Measurements from ENCODE around the gene MYO15A. TPM values are rescaled to one million over a fixed set of nuclear protein-coding genes. Genes with fewer than 3 reads are reported as not detected.

Gene MYO15A
- polyA plus RNA-seq, 3 donors: 0.31 to 4.4 (median 0.56) TPM

DNA sequence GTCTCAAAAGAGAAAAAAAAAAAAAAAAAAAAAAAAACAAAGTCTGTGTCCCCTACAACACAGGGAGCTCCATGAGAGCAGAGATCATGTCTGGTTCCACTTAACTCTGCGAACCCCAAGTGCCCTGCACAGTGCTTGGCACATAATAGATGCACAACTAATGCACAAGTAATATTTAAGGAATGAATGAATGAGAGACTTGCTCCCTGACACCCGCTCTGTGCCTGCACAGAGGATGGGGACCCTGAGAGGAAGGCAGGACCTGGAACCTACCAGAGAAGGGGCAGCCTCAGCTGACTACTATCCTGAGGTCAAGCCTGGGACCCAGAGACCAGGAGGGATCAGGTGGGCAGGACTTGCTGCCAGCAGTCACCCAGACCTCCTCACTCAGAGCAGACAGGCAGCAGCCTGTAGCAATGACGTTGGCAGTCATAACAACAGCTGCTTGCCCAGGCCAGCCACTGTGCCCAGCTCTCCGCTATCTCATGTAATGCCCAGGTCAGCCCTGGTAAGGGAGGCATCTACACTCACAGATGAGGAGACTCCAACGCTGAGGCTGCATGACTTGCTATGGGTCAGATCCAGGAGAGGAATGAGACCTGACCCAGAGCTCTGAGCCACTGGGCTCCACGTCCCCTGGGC lies 2.9 kb downstream of the MYO15A start:
- no peaks in the 10 kb centered on the region for H3K27me3 ChIP-seq (ENCODE audit: control insufficient read depth in 2 of 2, insufficient read depth in 2 of 2, low read length in 2 of 2)
- H2AFZ ChIP-seq (ENCODE audit: insufficient read depth, low read depth, low read length, poor library complexity, severe bottlenecking): no peak overlapping the region
- no peaks in the 10 kb centered on the region for H3K79me2 ChIP-seq (ENCODE audit: insufficient read depth, low read length)
- no peak overlapping the region for H3K4me3 ChIP-seq (replicated peaks in 1 of 3; ENCODE audit: low read depth in 2 of 3, low read length in 3 of 3)
- 95% methylated on average over 5 of the region's 6 CpGs for WGBS (ENCODE audit: insufficient coverage)
- Mint-ChIP-seq H3K27ac (no peak overlapping the region), H3K9me3 (no peaks in the 10 kb centered on the region), H3K4me3 (no peak overlapping the region), H3K27me3 (ENCODE audit: low read depth in 3 of 3) (peaks cover 2 to 4% (median 2%) of the 10 kb centered on the region in 3 donors), H3K36me3 (peaks cover 9% of the 10 kb centered on the region in 2 donors), H3K4me1 (peaks cover 2% of the 10 kb centered on the region)
- no peaks in the 10 kb centered on the region for H3K4me1 ChIP-seq (ENCODE audit: control insufficient read depth in 1 of 2, insufficient read depth in 2 of 2, low read length in 2 of 2)
- TF ChIP-seq, protein P1, sequence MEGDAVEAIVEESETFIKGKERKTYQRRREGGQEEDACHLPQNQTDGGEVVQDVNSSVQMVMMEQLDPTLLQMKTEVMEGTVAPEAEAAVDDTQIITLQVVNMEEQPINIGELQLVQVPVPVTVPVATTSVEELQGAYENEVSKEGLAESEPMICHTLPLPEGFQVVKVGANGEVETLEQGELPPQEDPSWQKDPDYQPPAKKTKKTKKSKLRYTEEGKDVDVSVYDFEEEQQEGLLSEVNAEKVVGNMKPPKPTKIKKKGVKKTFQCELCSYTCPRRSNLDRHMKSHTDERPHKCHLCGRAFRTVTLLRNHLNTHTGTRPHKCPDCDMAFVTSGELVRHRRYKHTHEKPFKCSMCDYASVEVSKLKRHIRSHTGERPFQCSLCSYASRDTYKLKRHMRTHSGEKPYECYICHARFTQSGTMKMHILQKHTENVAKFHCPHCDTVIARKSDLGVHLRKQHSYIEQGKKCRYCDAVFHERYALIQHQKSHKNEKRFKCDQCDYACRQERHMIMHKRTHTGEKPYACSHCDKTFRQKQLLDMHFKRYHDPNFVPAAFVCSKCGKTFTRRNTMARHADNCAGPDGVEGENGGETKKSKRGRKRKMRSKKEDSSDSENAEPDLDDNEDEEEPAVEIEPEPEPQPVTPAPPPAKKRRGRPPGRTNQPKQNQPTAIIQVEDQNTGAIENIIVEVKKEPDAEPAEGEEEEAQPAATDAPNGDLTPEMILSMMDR (IDR thresholded peaks at IDR 0.05): no peak
- H3K9me3 ChIP-seq (replicated peaks in 1 of 2; ENCODE audit: control insufficient read depth in 1 of 2, insufficient read depth in 1 of 2, low read length in 2 of 2): no peaks in the 10 kb centered on the region
- no peak for DNase-seq
- H3K9ac ChIP-seq (ENCODE audit: insufficient read depth, low read length, poor library complexity, severe bottlenecking): no peak overlapping the region
- H3K27ac ChIP-seq (ENCODE audit: low read depth in 1 of 2, low read length in 2 of 2): no peak overlapping the region
- H3K4me2 ChIP-seq (replicated peaks; ENCODE audit: extremely low read depth, low read length, poor library complexity, severe bottlenecking): no peak overlapping the region
- H4K20me1 ChIP-seq (ENCODE audit: insufficient read depth, low read length): no peaks in the 10 kb centered on the region
- intact Hi-C loops (cut with micrococcal nuclease): no loop called here
- peaks cover 11 to 13% of the 10 kb centered on the region in 2 donors for H3K36me3 ChIP-seq (replicated peaks in 1 of 2; ENCODE audit: control insufficient read depth in 1 of 2, insufficient read depth in 2 of 2, low read length in 2 of 2)

DNA sequence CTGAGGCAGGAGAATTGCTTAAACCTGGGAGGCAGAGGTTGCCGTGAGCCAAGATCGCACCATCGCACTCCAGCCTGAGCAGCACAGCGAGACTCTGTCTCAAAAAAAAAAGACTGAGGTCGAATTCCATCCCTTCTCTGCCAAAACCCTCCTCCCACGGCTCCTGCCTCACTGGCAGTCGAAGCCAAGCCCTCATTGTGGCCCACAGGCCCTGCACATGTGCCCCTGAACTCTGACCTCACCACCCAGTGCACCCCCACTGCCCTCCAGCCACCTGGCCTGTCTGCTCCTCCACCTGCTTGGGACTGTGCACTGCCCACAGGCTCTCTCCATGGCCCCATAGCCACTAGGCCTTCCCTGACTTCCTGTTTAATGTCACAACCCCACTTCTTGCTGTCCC lies 7.0 kb downstream of the MYO15A start:
- no peak for DNase-seq
- intact Hi-C loops (cut with micrococcal nuclease): no loop called here
- peaks cover 14 to 23% (median 21%) of the 10 kb centered on the region in 7 donors for H3K9me3 Mint-ChIP-seq
- H3K79me2 ChIP-seq (ENCODE audit: insufficient read depth, low read length): no peaks in the 10 kb centered on the region
- H3K4me3 Mint-ChIP-seq: no peak overlapping the region
- H3K4me3 ChIP-seq (replicated peaks in 1 of 3; ENCODE audit: low read depth in 2 of 3, low read length in 3 of 3): no peak overlapping the region
- no peak overlapping the region for H3K27ac ChIP-seq (ENCODE audit: low read depth in 1 of 2, low read length in 2 of 2)
- no peak overlapping the region for H3K4me2 ChIP-seq (replicated peaks; ENCODE audit: extremely low read depth, low read length, poor library complexity, severe bottlenecking)
- peaks cover 0 to 3% (median 2%) of the 10 kb centered on the region in 3 donors for H3K27me3 Mint-ChIP-seq (ENCODE audit: low read depth in 3 of 3)
- TF ChIP-seq, protein P1 (IDR thresholded peaks at IDR 0.05): no peak
- no peak overlapping the region for H3K9ac ChIP-seq (ENCODE audit: insufficient read depth, low read length, poor library complexity, severe bottlenecking)
- H3K27me3 ChIP-seq (ENCODE audit: control insufficient read depth in 2 of 2, insufficient read depth in 2 of 2, low read length in 2 of 2): no peaks in the 10 kb centered on the region
- H3K4me1 Mint-ChIP-seq: peaks cover 2% of the 10 kb centered on the region
- WGBS (ENCODE audit: insufficient coverage): 79% methylated on average over 6 of the region's 7 CpGs
- H3K36me3 Mint-ChIP-seq: no peaks in the 10 kb centered on the region
- no peaks in the 10 kb centered on the region for H3K4me1 ChIP-seq (ENCODE audit: control insufficient read depth in 1 of 2, insufficient read depth in 2 of 2, low read length in 2 of 2)
- H3K27ac Mint-ChIP-seq: no peak overlapping the region
- no peaks in the 10 kb centered on the region for H3K36me3 ChIP-seq (replicated peaks in 1 of 2; ENCODE audit: control insufficient read depth in 1 of 2, insufficient read depth in 2 of 2, low read length in 2 of 2)
- no peak overlapping the region for H2AFZ ChIP-seq (ENCODE audit: insufficient read depth, low read depth, low read length, poor library complexity, severe bottlenecking)
- peaks cover 17 to 21% of the 10 kb centered on the region in 2 donors for H3K9me3 ChIP-seq (replicated peaks in 1 of 2; ENCODE audit: control insufficient read depth in 1 of 2, insufficient read depth in 1 of 2, low read length in 2 of 2)
- H4K20me1 ChIP-seq (ENCODE audit: insufficient read depth, low read length): no peaks in the 10 kb centered on the region

Data from CD14-positive monocyte (primary cell).